GM12874 (cell line): ENCODE results near the gene CD276.

ENCODE experiments used
- CTCF ChIP-seq: IDR thresholded peaks from 2 replicates; pipeline ENCODE4 v1.5.1; 2011; ENCODE audit warnings: low read depth, mild to moderate bottlenecking, control low read depth, low read length, moderate library complexity; ENCODE audit not compliant: insufficient read depth

The CD276 gene

DNA sequence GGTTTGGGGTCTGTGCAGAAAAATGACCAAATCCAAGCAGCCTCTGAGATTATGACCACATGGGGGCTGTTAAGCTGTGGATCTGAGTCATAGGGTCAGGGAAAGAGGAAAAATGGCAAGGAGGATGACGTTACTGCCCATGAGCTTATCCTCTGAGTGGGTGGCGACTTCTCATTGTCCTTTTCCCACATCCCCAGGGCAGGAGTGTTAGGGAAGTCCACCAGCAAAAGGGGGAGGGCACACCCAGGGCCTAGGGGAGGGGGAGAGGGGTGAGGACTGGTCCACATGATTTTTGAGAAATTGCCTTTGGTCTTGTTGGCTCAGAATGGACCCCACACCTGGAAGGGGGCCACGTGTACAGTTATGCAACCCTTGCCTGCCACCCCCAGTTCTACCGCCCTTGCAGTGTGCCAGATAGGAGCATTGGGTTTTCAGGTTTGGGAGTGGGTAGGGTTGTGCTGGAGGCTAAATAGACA is 2.6 kb downstream of the CD276 start:
- no peak for TF ChIP-seq CTCF

DNA sequence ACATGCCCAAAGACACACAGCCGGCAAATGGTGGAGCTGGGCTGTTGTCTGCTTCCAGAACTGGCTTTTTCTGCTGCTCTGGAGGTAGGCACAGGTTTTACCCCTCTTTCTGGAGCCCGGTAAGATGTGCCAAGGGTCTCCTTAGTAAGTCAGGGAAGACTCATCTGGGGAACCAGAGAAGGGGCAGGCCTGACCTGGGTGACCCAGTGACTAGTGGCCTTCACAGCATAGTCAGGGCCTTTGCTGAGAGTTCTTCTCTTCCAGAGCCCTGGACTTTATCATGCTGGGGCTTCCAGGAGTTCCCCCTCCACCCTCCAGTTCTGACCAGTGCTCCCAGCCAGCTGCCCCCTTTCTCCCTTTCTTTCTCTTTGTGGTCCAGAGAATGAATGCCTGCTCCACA is 3.2 kb downstream of the CD276 start:
- no peak for TF ChIP-seq CTCF

DNA sequence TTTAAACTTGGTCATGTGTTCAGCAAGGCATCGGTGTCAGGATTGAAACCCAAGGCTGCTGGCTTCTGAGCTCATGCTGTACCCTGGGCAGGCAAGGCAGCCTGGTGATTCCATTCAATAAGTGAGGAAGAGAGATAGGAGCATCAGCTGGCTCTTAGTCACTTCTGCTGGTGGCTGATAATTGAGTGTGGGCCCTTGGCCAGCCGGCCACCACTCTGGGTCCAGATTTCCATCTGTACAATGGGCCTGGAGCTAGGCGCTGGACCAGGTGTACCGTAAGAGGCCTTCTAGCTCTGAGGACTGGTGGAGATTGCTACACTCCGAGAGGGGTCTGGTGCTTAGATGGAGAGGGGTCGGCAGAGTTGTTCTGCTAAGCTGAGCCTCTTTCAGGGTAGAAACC is 4.3 kb downstream of the CD276 start:
- TF ChIP-seq CTCF: no peak

DNA sequence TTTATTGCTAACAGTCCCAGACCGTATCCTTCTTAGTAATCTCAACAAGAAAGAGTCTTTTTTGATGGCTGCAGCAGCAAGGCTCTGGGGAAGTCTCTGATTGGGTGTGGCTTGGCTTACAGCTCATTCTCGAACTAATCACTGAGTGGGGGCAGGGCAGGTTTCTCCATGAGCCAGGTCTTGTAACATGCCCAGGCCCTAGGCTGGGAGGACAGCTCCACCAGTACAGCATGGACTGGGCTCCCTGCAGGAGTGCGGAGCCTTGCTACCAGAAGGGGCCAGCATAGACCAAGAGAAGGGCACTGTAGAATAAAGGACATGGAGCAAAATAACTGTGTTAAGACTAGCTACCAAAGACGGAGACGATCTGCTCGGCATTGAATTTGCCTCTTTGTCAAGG is 7.2 kb downstream of the CD276 start:
- no peak for TF ChIP-seq CTCF

- TF ChIP-seq CTCF: no peak
Observed at GRCh38 chr15:73694419-73694818, 10.2 kb downstream of the CD276 start.

- TF ChIP-seq CTCF: no peak
Observed at GRCh38 chr15:73695773-73696640, 11.8 kb downstream of the CD276 start.

GRCh38 chr15:73696641-73697001 is 12.4 kb downstream of the CD276 start:
- no peak for TF ChIP-seq CTCF
